Neural cell (in vitro differentiated cells): ENCODE data around the gene PCYT1A. TPM values are rescaled to one million over a fixed set of nuclear protein-coding genes. Genes with fewer than 3 reads are reported as not detected.

Experiments used
- H2AFZ ChIP-seq: fragments of 200-600, 300-800 bp; sonication (generic), shearing (Covaris generic); 2 replicates; pipeline ENCODE4 v1.6.0; 2014; ENCODE audit warnings: low read depth, mild to moderate bottlenecking, antibody characterized with exemption, low read length, moderate library complexity
- H3F3A ChIP-seq: fragments of 200-600 bp; shearing (Covaris generic); 2 replicates; pipeline ENCODE4 v1.6.1; 2016; ENCODE audit warnings: mild to moderate bottlenecking, moderate library complexity, mixed read lengths, antibody characterized with exemption, low read length; ENCODE audit not compliant: insufficient read depth, poor library complexity, severe bottlenecking
- H3K27ac ChIP-seq: fragments of 200-600, 300-800 bp; sonication (generic), shearing (Covaris generic); 2 replicates; pipeline ENCODE4 v1.5.1; 2014; ENCODE audit warnings: mild to moderate bottlenecking, low read length, moderate library complexity
- H3K27me3 ChIP-seq: fragments of 300-800, 200-600 bp; sonication (generic), shearing (Covaris generic); 2 replicates; pipeline ENCODE4 v1.6.0; 2014; ENCODE audit warnings: mild to moderate bottlenecking, low read depth, low read length, moderate library complexity; ENCODE audit not compliant: insufficient read depth
- H3K36me3 ChIP-seq: fragments of 300-800, 200-600 bp; sonication (generic), shearing (Covaris generic); 2 replicates; pipeline ENCODE4 v1.5.1; 2014; ENCODE audit warnings: mild to moderate bottlenecking, antibody characterized with exemption, low read length, moderate library complexity; ENCODE audit not compliant: insufficient read depth
- H3K4me2 ChIP-seq: fragments of 300-800, 200-600 bp; sonication (generic), shearing (Covaris generic); 2 replicates; pipeline ENCODE4 v1.6.0; 2014; ENCODE audit warnings: mild to moderate bottlenecking, low read length
- H3K4me3 ChIP-seq: fragments of 300-800, 200-600 bp; sonication (generic), shearing (Covaris generic); 2 replicates; pipeline ENCODE4 v1.5.1; 2014; ENCODE audit warnings: mild to moderate bottlenecking, low read length, moderate library complexity
- H3K79me2 ChIP-seq: fragments of 200-600 bp; shearing (Covaris generic); replicated peaks from 2 replicates; pipeline ENCODE4 v1.6.0; 2014; ENCODE audit warnings: mild to moderate bottlenecking, low read length, moderate library complexity; ENCODE audit not compliant: insufficient read depth
- H3K9ac ChIP-seq: fragments of 300-800, 200-600 bp; sonication (generic), shearing (Covaris generic); 2 replicates; pipeline ENCODE4 v1.6.1; 2016; ENCODE audit warnings: mild to moderate bottlenecking, low read length, mixed read lengths
- H3K9me2 ChIP-seq: fragments of 200-600 bp; shearing (Covaris generic); 2 replicates; pipeline ENCODE4 v1.6.1; 2016; ENCODE audit warnings: mild to moderate bottlenecking, low read length, mixed read lengths; ENCODE audit not compliant: insufficient read depth
- H3K9me3 ChIP-seq: fragments of 200-600, 300-800 bp; sonication (generic), shearing (Covaris generic); 2 replicates; pipeline ENCODE4 v1.6.1; 2016; ENCODE audit warnings: mild to moderate bottlenecking, mixed run types, low read length, moderate library complexity, mixed read lengths
- H4K20me1 ChIP-seq: fragments of 200-600 bp; shearing (Covaris generic); 2 replicates; pipeline ENCODE4 v1.6.1; 2016; ENCODE audit warnings: mild to moderate bottlenecking, mixed run types; ENCODE audit not compliant: insufficient read depth
- CTCF ChIP-seq: fragments of 450-650 bp; IDR thresholded peaks from 2 replicates; pipeline ENCODE4 v1.5.1; 2014; ENCODE audit warnings: antibody characterized with exemption, mild to moderate bottlenecking, moderate library complexity; ENCODE audit not compliant: poor library complexity, severe bottlenecking
- EP300 ChIP-seq: fragments of 450-650 bp; conservative IDR thresholded peaks from 2 replicates; pipeline ENCODE4 v1.6.1; 2014; ENCODE audit warnings: antibody characterized with exemption, mild to moderate bottlenecking, moderate library complexity; ENCODE audit not compliant: poor library complexity, severe bottlenecking
- EZH2 ChIP-seq: fragments of 200-600, 300-800 bp; shearing (Covaris generic), sonication (generic); IDR thresholded peaks from 2 replicates; pipeline ENCODE4 v1.6.1; 2014; ENCODE audit warnings: antibody characterized with exemption, low read length, borderline replicate concordance, mild to moderate bottlenecking; ENCODE audit not compliant: insufficient read depth, poor library complexity, severe bottlenecking
- MXI1 ChIP-seq: fragments of 450-650 bp; conservative IDR thresholded peaks from 2 replicates; pipeline ENCODE4 v1.6.1; 2014; ENCODE audit warnings: antibody characterized with exemption, mild to moderate bottlenecking; ENCODE audit not compliant: poor library complexity, severe bottlenecking
- POLR2AphosphoS5 ChIP-seq: IDR thresholded peaks from 2 replicates; pipeline ENCODE4 v1.6.1; 2012
- RAD21 ChIP-seq: fragments of 450-650 bp; conservative IDR thresholded peaks from 2 replicates; pipeline ENCODE4 v1.6.1; 2014; ENCODE audit warnings: antibody characterized with exemption, mild to moderate bottlenecking, moderate library complexity
- REST ChIP-seq: IDR thresholded peaks from 2 replicates; pipeline ENCODE4 v1.6.1; 2012; ENCODE audit warnings: borderline replicate concordance
- SMC3 ChIP-seq: fragments of 450-650 bp; conservative IDR thresholded peaks from 2 replicates; pipeline ENCODE4 v1.6.1; 2014; ENCODE audit warnings: antibody characterized with exemption, mild to moderate bottlenecking, moderate library complexity; ENCODE audit not compliant: poor library complexity
- TAF1 ChIP-seq: IDR thresholded peaks from 2 replicates; pipeline ENCODE4 v1.6.1; 2012; ENCODE audit warnings: low read depth
- polyA minus RNA-seq: library from RNA; depleted of rRNA, polyadenylated mRNA; stranded (reverse); fragments of >200 nt; gene quantifications from 2 replicates; pipeline ENCODE4 v1.2.3, GENCODE V29; 2014
- polyA plus RNA-seq: library from polyadenylated mRNA; depleted of rRNA; stranded (reverse); fragments of >200 nt; gene quantifications from 2 replicates; pipeline ENCODE4 v1.2.3, GENCODE V29; 2014

Gene PCYT1A
- polyA plus RNA-seq (21.7 and 24.6 TPM in 2 replicates), polyA minus RNA-seq (37.3 and 38.7 TPM in 2 replicates)

DNA sequence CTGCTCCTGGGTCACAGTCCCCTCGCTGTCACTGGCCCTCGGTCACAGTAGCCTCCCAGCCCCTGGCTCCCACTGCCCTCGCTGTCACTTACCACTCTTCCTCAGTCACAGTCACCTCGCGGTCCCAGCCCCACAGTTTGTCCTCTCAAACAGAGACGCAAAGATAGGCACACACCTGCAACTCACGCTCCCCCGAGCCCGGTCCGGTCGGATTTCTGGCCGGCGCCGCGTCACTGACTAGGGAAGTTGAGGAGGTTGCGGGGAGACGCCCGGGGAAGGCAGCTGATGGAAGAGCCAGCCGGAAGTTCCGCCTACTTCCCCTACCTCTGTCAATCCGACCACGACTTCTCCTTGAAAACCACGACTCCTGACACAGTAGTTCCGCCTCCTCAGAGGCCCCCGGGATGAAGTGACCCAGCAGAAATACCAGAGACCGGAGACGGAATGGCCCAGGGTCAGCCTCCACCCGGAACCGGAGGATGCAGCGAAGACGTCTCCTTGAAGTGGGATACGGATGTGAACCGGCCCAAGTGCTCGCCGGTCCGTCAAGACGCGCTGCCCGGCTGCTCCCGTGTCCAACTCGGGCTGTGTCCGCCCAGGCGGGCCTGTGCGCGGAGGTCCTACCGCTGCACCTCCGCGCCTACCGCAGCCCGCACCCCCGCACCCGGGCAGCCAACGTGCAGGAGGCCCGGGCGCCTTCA, at the start of gene PCYT1A:
TSS of gene PCYT1A (minus strand) at position 287 of the 701 bp plus-strand sequence. CDS start 17,195 bp downstream, outside the sequence.
- peak within 1 kb of the TSS; percentile 80 for H3K27ac ChIP-seq
- H3K9ac ChIP-seq, result peak within 1 kb of the TSS; percentile 85
- H4K20me1 ChIP-seq, result no peaks in the 10 kb centered on the region
- H3K9me2 ChIP-seq, result no peaks in the 10 kb centered on the region
- peak within 1 kb of the TSS; percentile 34 for H2AFZ ChIP-seq
- no peaks in the 10 kb centered on the region for H3K27me3 ChIP-seq
- H3K4me2 ChIP-seq, result peak within 1 kb of the TSS; percentile 84
- H3K4me3 ChIP-seq, result peak within 1 kb of the TSS; percentile 82
- peaks cover 24% of the 10 kb centered on the region for H3K79me2 ChIP-seq
- H3K36me3 ChIP-seq, result no peaks in the 10 kb centered on the region
- H3F3A ChIP-seq, result no peaks in the 10 kb centered on the region
- H3K9me3 ChIP-seq, result no peaks in the 10 kb centered on the region
- TF ChIP-seq EZH2 (no peak), TAF1 (peak; percentile 55), EP300 (peak; percentile 71), RAD21 (peak; percentile 30), REST (no peak), CTCF (no peak), POLR2AphosphoS5 (peak; percentile 67), MXI1 (peak; percentile 83), SMC3 (peak; percentile 47)

DNA sequence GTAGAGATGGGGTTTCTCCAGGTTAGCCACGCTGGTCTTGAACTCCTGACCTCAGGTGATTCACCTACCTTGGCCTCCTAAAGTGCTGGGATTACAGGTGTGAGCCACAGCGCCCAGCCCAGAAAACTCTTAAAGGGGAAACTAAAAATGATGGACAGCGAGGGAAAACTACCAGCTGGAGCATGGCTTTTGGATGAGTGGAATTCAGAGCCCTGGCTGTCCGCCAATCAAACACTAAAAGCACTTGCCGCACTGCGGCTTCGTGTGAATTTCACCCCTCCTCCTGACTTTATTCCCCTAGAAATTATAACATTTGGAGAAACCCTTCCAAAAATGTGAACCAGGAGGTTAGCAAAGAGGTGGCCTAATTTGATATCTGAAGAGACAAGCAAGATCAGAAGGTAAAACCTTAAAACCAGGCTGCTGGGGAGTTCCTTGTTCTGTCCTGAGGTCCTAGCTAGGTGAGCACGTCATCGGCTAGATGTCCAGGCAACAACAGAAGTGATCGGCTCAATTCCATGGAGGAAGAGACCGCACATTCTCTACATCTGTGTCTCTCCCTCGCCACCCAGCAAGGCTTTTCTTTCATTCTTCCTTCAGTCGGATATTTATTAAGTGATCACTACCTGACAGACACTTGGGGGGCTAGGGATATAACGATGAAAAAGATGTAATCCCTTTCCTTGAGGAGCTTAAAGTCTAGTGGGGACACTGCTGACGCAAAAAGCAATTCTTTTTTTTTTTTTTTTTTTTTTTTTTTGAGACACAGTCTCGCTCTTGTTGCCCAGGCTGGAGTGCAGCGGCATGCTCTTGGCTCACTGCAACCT, 49.0 kb upstream of the PCYT1A start:
- no peaks in the 10 kb centered on the region for H3K79me2 ChIP-seq
- no peaks in the 10 kb centered on the region for H3K36me3 ChIP-seq
- H2AFZ ChIP-seq, result no peak overlapping the region
- H4K20me1 ChIP-seq, result no peaks in the 10 kb centered on the region
- no peaks in the 10 kb centered on the region for H3F3A ChIP-seq
- no peak overlapping the region for H3K4me2 ChIP-seq
- no peak overlapping the region for H3K27ac ChIP-seq
- H3K27me3 ChIP-seq, result no peaks in the 10 kb centered on the region
- H3K4me3 ChIP-seq, result no peak overlapping the region
- no peaks in the 10 kb centered on the region for H3K9me3 ChIP-seq
- no peaks in the 10 kb centered on the region for H3K9me2 ChIP-seq
- H3K9ac ChIP-seq, result no peak overlapping the region
- TF ChIP-seq REST (no peak), CTCF (no peak), TAF1 (no peak), SMC3 (no peak), RAD21 (no peak), EZH2 (no peak)
